ENCODE data around the gene CCDC148. TPM values are rescaled to one million over a fixed set of nuclear protein-coding genes. Genes with fewer than 3 reads are reported as not detected.

The CCDC148 gene
- total and polyA plus RNA-seq, 2 donors (not counting 3 experiments of a cell fraction or from before 2014, with no cell fraction given) = 0.04 to 0.69 TPM

GRCh38 chr2:158154596-158154995 lies 302.0 kb downstream of the CCDC148 start:
- Histone ChIP-seq H3K79me2 (ENCODE audit: control insufficient read depth, insufficient read depth, low read length) (no peaks in the 10 kb centered on the region), H3K27ac (ENCODE audit: insufficient read depth, low read depth, low read length) (no peak overlapping the region), H3K27me3 (ENCODE audit: control insufficient read depth in 2 of 2, insufficient read depth in 2 of 2, low read length in 2 of 2) (peaks cover 1 to 2% of the 10 kb centered on the region in 2 experiments), H3K36me3 (ENCODE audit: control insufficient read depth in 2 of 2, extremely low read depth in 1 of 2, insufficient read depth in 2 of 2, low read length in 2 of 2) (no peaks in the 10 kb centered on the region), H4K20me1 (replicated peaks; ENCODE audit: control insufficient read depth, extremely low read depth, insufficient read depth, low read length) (no peaks in the 10 kb centered on the region), H3K9me3 (replicated peaks; ENCODE audit: control insufficient read depth, insufficient read depth, low read length) (no peaks in the 10 kb centered on the region), H3K9me1 (replicated peaks; ENCODE audit: control insufficient read depth, extremely low read depth, insufficient read depth, low read length) (no peaks in the 10 kb centered on the region), H3K9ac (replicated peaks; ENCODE audit: extremely low read depth, insufficient read depth, low read length) (no peak overlapping the region), H3K4me2 (ENCODE audit: insufficient read depth, low read length) (no peak overlapping the region), H3K4me1 (ENCODE audit: control insufficient read depth, extremely low read depth, insufficient read depth, low read length) (no peaks in the 10 kb centered on the region), H3K4me3 (replicated peaks in 1 of 3; ENCODE audit: insufficient read depth in 1 of 3, low read depth in 1 of 3, low read length in 3 of 3) (no peak overlapping the region), H2AFZ (ENCODE audit: low read depth, low read length) (no peak overlapping the region)
- CTCF ChIA-PET = no interaction called here
- no peak for FAIRE-seq
- no TSS peak for BruUV-seq (replicated peaks)
- intact Hi-C loops (cut with micrococcal nuclease) (no loop called here), dilution Hi-C loops (cut with MboI; ENCODE audit: extremely low pct_ligation_motif_present, low sequenced_read_pairs) (no loop called here)
- TF ChIP-seq POLR2AphosphoS5 (IDR thresholded peaks at IDR 0.05; ENCODE audit: insufficient read depth, low read depth, low read length) (no peak), GATA2 (IDR thresholded peaks at IDR 0.05; ENCODE audit: insufficient read depth, insufficient read length, low read depth, low read length) (no peak), CTCF (IDR thresholded peaks at IDR 0.05; ENCODE audit: extremely low read depth in 1 of 2, insufficient read depth in 1 of 2, low read depth in 1 of 2, low read length in 2 of 2) (no peak), MAX (IDR thresholded peaks at IDR 0.05; ENCODE audit: insufficient read depth, insufficient read length) (no peak), FOS (IDR thresholded peaks at IDR 0.05; ENCODE audit: borderline replicate concordance, insufficient read depth, low read length) (no peak), JUN (IDR thresholded peaks at IDR 0.05; ENCODE audit: borderline replicate concordance, insufficient read depth, insufficient read length, low read depth) (no peak), EZH2 (IDR thresholded peaks at IDR 0.05; ENCODE audit: borderline replicate concordance, low read depth, low read length, severe bottlenecking) (no peak), MYC (IDR thresholded peaks at IDR 0.05; ENCODE audit: low read depth, low read length) (no peak), POLR2A (IDR thresholded peaks at IDR 0.05; ENCODE audit: low read depth, low read length) (no peak)
- POLR2A ChIA-PET = no interaction called here
- no peak for DNase-seq (ENCODE audit: low read depth, low spot score)

All from endothelial cell of umbilical vein (primary cell).